Measurements from ENCODE around the gene TAPBP.
"Not testable (repeated sequence)": the region's sequence is repeated elsewhere in the genome, so short reads cannot be mapped to it uniquely, and the experiment has no call there.

Gene TAPBP

DNA sequence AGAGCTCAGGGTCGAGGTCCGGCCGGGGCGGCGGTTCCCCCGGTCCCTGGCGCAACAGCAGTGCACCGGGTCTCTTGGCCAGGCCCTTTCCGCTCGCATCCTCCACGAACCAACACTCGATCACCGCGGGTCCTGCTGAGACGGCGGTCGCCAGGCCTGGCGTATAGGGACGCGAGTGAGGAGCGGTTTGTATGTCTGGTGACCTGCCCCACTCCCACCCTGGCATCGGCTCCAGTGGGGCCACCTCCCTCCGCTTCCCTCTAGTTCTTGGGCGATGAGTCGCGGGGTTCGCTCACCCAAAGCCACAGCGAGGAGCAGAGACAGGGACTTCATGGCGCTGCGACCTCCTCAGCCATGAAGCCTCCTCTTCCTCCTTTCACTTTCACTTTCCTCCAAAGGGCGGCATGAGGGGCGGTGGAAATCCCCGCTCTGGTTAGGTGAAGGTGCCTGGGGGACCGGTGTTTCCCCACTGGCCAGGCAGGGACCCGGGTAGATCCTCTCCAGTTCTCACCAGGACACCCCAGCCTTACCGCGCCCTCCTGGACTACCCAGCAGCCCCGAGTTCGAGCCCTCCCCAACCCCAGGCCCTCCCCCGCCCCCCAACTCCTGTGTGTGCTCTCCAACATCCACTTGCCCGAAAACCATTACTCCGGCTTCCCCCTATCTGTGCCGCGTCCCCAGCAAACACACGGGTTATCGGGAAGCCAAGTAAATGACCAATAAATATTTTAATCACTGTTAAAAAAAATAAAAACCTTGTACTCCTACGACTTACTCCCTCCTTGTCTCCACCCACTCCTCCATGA lies at the start of gene TAPBP:
TAPBP (minus strand) TSS at position 370 of the 806 bp plus-strand sequence; CDS start at position 333, 37 bp downstream.
- peak; percentile 95 for DNase-seq

DNA sequence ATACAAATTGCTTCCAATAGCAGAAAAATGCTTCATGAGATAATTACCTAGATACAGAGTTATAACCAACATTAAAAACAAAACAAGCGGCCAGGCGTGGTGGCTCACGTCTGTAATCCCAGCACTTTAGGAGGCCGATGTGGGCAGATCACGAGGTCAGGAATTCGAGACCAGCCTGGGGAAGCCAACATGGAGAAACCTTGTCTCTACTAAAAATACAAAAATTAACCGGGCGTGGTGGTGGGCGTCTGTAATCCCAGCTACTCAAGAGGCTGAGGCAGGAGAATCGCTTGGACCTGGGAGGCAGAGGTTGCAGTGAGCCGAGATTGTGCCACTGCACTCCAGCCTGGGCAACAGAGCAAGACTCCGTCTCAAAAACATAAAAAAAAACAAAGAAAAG lies 49.6 kb upstream of the TAPBP start:
- DNase-seq: not testable (repeated sequence)

DNA sequence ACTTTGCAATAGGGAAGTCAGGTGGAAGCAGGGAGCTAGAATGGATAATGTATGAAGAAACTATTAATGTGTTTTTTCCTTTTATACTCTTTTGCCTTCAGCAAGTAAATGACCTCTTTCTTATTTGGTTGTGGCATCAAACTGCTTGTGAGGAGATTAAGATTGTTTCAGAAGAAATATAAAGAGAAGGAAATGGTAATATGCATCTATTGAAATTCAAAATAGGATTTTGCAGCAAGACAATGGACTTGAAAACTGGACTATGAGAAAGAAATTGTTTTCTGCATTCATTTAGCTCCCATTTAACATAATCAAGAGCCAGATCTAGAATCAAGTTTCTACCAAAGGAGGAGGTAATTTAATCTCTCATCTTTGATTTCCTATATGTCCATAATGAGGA lies 45.5 kb upstream of the TAPBP start:
- no peak for DNase-seq

DNA sequence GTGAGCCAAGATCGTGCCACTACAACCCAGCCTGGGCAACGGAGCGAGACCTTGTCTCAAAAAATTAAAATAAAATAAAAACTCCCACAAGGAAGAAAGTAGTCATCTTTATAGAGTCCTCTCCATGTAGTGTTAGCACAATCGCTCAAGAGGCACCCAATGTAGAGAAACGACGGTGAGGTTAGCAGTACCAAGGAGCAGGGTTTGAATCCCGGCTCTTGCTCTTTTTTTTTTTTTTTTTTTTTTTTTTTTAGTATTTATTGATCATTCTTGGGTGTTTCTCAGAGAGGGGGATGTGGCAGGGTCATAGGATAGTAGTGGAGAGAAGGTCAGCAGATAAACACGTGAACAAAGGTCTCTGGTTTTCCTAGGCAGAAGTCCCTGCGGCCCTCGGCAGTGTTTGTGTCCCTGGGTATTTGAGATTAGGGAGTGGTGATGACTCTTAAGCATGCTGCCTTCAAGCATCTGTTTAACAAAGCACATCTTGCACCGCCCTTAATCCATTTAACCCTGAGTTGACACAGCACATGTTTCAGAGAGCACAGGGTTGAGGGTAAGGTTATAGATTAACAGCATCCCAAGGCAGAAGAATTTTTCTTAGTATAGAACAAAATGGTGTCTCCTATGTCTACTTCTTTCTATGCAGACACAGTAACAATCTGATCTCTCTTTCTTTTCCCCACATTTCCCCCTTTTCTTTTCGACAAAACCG lies 43.4 kb upstream of the TAPBP start:
- not testable (repeated sequence) for DNase-seq

DNA sequence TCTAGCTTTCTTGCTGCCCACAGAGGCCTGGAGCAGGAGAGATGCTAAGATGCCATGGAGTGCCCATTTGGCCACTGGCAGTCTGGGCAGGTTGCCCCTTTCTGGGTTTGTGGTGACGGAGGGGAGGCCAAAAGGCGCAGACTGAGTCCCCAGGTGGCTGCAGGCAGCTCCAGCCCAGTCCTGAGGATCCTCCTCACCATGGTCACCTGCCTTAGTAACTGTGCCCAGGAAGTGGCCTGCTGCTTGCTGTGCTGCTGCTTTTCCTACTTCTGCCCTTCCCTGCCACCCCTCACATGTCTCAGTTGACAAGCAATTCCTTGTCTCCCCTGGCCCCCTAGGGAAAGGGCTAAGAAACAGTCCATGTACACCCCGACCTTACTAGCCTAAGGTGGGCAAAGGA lies 42.4 kb upstream of the TAPBP start:
- DNase-seq: no peak

GRCh38 chr6:33355860-33356259 lies 42.0 kb upstream of the TAPBP start:
- DNase-seq: not testable (repeated sequence)

- no peak for DNase-seq
Measured at GRCh38 chr6:33347816-33348215, 33.9 kb upstream of the TAPBP start.

DNA sequence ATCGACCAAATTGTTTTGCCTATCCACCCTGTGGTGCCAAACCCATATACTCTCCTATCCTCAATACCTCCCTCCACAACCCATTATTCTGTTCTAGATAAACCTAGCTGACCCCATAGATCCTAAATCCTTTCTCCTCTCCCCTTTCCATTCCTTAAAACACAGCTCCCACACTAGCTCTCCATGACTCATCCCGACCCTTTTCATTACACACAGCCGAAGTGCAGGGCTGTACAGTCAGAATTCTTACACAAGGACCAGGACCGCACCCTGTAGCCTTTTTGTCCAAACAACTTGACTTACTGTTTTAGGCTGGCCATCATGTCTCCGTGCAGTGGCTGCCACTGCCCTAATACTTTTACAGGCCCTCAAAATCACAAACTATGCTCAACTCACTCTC lies 33.1 kb upstream of the TAPBP start:
- not testable (repeated sequence) for DNase-seq

- peak; percentile 80 for DNase-seq
Measured at GRCh38 chr6:33344701-33345697, 31.1 kb upstream of the TAPBP start.

DNA sequence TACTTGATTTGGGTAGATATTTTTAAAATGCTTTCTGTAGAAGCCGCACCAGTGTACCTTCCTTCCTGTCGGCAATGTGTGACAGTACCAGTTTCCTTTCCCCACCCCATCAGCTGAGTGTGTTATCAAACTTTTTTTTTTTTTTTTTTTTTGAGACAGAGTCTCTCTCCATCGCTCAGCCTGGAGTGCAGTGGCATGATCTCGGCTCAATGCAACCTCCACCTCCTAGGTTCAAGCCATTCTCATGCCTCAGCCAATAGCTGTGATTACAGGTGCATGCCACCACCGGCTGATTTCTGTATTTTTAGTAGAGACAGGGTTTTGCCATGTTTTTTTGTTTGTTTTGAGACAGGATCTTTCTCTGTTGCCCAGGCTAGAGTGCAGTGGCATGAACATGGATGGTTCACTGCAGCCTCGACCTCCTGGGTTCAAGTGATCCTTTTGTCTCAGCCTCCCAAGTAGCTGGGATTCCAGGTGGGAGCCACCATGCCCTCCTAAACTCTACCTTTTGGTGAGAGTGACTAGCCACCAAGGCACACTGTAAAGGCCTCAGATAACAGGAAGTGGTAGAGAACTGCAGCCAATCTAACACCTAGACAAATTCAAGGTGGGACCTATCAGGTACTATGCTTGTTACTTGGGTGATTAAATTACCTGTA lies 30.2 kb upstream of the TAPBP start:
- peak; percentile 86 for DNase-seq

- DNase-seq: not testable (repeated sequence)
Measured at GRCh38 chr6:33343606-33343952, 29.7 kb upstream of the TAPBP start.

DNA sequence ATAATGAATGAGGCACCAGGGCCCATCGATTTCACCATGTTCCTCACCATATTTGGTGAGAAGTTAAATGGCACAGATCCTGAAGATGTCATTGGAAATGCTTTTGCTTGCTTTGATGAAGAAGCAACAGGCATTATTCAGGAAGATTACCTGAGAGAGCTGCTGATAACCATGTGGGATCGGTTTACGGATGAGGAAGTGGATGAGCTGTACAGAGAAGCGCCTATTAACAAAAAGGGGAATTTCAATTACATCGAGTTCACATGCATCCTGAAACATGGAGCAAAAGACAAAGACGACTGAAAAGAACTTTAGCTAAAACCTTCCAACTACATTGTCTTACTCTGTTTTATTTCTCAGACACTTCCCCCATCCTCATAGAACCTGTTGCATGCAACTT lies 25.3 kb upstream of the TAPBP start:
- DNase-seq: no peak

GRCh38 chr6:33336495-33336894 lies 22.6 kb upstream of the TAPBP start:
- DNase-seq: no peak

DNA sequence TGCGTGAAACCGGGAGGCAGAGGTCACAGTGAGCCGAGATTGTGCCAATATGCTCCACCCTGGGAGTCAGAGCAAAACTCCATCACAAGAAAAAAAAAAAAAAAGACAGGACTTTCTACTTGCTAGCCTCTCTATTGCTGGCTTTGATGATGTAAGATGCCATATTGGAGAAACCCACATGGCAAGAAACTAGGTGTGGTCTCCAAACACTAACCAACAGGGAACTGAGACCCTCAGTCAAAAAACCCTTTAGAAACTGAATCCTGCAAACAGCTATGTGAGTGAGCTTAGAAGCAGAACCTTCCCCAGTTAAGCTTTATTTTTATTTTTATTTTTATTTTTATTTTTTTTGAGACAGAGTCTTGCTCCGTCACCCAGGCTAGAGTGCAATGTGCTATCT lies 22.0 kb upstream of the TAPBP start:
- DNase-seq: no peak

DNA sequence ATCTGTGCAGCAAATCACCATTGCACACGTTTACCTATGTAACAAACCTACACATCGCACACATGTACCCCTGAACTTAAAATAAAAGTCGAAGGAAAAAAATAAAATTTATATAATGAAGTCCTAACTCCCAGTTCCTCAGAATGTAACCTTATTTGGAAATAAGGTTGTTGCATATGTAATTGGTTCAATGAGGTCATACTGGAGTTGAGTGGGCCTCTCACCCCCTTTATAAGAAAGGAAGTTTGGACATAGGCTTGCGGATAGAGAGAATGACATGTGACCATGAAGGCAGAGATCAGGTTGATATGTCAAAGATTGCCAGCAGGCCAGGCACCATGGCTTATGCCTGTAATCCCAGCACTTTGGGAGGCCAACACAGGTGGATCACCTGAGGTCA lies 19.8 kb upstream of the TAPBP start:
- no peak for DNase-seq

DNA sequence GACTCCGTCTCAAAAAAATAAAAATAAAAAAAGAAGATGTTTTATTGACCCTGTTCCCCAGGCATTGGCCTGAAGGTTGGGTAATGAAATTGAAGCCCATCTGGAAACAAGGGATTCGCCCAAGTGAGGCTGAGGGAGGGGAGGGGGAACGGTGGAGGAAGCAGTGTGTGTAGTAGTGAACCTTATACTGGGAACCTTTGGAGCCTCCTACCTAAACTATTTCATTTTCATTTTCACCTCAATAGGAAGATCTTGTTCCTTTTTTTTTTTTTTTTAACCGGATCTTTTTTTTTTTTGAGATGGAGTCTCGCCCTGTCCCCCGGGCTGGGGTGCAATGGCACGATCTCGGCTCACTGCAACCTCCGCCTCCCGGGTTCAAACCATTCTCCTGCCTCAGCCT lies 16.9 kb upstream of the TAPBP start:
- no peak for DNase-seq

DNA sequence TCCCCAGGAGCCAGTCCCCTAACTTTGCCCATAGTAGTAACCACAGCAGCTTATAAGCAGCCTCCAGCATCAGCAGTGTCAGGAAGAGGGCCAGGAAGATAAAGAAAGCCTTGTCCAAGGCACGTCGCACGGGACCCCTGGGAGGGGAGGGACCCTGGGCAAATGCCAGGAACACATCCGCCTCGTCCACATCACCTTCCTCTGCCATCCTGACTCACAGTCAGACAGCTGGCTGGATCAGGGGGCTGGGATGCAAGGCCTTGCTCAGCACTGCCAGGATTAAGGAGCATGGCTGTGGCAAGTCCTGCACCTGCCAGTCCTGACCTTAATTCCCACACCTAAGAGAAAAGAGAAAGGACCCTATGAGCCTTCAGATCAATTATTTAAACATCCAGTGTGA lies 15.2 kb upstream of the TAPBP start:
- no peak for DNase-seq

- no peak for DNase-seq
Measured at GRCh38 chr6:33324125-33324524, 10.2 kb upstream of the TAPBP start.

GRCh38 chr6:33323623-33323948 lies 9.7 kb upstream of the TAPBP start:
- no peak for DNase-seq

GRCh38 chr6:33321227-33321626 lies 7.3 kb upstream of the TAPBP start:
- DNase-seq: no peak

DNA sequence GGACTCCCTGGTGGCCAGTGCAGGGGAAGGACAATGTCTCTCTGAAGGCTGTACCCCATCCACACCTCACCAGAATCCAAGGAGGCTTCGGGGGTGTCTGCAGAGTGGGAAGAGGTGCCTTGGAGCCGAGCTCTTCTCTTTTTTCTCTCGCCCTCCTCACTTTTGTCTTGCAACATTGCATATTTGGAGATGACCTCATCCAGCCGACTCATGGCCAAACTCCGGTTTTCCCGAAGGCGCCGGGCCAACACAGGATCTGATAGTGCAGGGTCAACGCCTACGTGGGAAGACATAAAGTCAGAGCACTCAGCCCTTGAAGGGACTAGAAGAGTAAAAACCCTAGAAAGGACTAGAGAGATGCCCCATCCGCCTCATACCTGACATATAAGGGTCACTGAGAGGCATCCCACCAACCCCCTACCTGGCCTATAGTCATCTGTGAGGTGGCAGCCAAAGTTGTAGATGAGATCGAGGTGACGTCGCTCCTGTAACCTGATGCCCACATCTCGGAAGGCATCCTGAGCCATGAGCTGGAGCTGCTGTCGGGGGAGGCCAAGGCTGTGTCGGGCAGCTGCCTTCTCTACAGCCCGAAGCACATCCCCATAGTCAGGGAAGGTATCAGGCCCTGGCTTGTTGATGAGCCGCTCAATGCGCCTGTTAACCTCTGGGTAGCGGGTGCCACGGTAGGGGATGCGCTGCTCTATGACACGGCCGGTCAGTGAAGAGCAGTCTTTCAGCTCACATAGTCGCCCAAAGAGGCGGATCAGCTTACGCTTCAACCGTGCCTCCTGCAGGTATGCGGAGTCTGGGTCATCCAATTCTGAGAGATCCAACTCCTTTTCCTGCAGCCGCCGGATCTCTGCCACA lies 6.7 kb upstream of the TAPBP start:
- DNase-seq: no peak

DNA sequence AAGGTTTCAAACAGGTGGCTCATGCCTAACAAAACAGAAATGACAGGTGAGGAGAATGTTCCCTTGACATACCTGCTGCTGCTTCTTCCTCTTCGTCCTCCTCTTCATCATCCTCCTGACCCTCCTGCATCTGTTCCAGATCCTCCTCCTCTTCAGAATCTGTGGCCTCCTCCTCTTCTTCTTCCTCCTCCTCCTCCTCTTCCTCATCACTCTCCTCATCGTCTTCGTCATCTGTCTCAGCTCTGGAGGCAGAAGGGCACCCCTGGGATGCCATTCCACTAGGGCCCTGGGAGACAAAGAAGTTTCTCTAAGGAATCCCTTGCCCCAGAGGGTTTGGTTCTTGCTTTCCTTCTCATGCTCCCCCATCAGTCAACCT lies 6.0 kb upstream of the TAPBP start:
- DNase-seq: no peak

Data from CD4-positive, alpha-beta T cell treated with Interleukin-15 for 1 hour (primary cell).